Measurements from ENCODE around the gene SMAD5. TPM values are rescaled to one million over a fixed set of nuclear protein-coding genes. Genes with fewer than 3 reads are reported as not detected.

Gene SMAD5
- total RNA-seq, 1 donor from 2014 or later: 102 TPM

GRCh38 chr5:136162008-136162407 lies 29.4 kb downstream of the SMAD5 start:
- peaks cover 2% of the 10 kb centered on the region for H3K9me3 Mint-ChIP-seq
- no peaks in the 10 kb centered on the region for H3K27me3 Mint-ChIP-seq (ENCODE audit: insufficient read depth, low read depth)
- Histone ChIP-seq H3K36me3 (peaks cover 33% of the 10 kb centered on the region), H3K27me3 (no peaks in the 10 kb centered on the region), H3K4me3 (no peak overlapping the region), H3K9ac (no peak overlapping the region), H3F3A (ENCODE audit: low read depth) (no peaks in the 10 kb centered on the region), H2AFZ (replicated peaks) (no peak overlapping the region), H3K4me2 (no peak overlapping the region), H4K20me1 (ENCODE audit: low read depth) (peaks cover 41% of the 10 kb centered on the region), H3K9me3 (ENCODE audit: low read depth) (no peaks in the 10 kb centered on the region), H3K79me2 (ENCODE audit: low read depth) (peaks cover 69% of the 10 kb centered on the region), H3K27ac (no peak overlapping the region), H3K4me1 (no peaks in the 10 kb centered on the region)
- DNase-seq (ENCODE audit: low spot score): no peak
- no peak overlapping the region for H3K27ac Mint-ChIP-seq
- TF ChIP-seq, protein P1, sequence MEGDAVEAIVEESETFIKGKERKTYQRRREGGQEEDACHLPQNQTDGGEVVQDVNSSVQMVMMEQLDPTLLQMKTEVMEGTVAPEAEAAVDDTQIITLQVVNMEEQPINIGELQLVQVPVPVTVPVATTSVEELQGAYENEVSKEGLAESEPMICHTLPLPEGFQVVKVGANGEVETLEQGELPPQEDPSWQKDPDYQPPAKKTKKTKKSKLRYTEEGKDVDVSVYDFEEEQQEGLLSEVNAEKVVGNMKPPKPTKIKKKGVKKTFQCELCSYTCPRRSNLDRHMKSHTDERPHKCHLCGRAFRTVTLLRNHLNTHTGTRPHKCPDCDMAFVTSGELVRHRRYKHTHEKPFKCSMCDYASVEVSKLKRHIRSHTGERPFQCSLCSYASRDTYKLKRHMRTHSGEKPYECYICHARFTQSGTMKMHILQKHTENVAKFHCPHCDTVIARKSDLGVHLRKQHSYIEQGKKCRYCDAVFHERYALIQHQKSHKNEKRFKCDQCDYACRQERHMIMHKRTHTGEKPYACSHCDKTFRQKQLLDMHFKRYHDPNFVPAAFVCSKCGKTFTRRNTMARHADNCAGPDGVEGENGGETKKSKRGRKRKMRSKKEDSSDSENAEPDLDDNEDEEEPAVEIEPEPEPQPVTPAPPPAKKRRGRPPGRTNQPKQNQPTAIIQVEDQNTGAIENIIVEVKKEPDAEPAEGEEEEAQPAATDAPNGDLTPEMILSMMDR (IDR thresholded peaks at IDR 0.05): no peak
- TF ChIP-seq EZH2phosphoT487 (IDR thresholded peaks at IDR 0.05): no peak
- TF ChIP-seq EZH2 (IDR thresholded peaks at IDR 0.05): no peak
- peaks cover 17% of the 10 kb centered on the region for H3K36me3 Mint-ChIP-seq
- H3K4me3 Mint-ChIP-seq: no peak overlapping the region
- H3K4me1 Mint-ChIP-seq: peaks cover 2% of the 10 kb centered on the region

DNA sequence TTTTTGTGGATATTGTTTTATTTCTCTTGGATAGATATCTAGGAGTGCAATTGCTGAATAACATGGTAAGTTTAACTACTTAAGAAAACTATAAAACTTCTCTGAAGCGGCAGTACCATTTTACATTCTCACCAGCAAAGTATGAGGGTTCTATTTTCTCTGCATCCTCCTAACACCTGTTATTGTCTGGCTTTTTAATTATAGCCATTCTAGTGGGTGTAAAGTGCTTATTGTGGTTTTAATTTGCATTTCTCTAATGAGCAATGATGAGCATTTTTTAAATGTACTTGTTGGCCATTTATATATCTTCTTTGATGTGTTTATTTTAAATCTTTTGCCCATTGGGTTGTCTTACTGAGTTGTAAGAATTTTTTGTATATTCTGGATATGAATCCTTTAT lies 31.6 kb downstream of the SMAD5 start:
- H3K9ac ChIP-seq: no peak overlapping the region
- H3K27ac Mint-ChIP-seq: no peak overlapping the region
- no peak overlapping the region for H3K4me3 ChIP-seq
- H3K4me1 ChIP-seq: no peaks in the 10 kb centered on the region
- peaks cover 20% of the 10 kb centered on the region for H3K36me3 ChIP-seq
- no peaks in the 10 kb centered on the region for H3K27me3 ChIP-seq
- no peaks in the 10 kb centered on the region for H3F3A ChIP-seq (ENCODE audit: low read depth)
- H3K36me3 Mint-ChIP-seq: peaks cover 21% of the 10 kb centered on the region
- H3K4me1 Mint-ChIP-seq: peaks cover 2% of the 10 kb centered on the region
- no peak for DNase-seq (ENCODE audit: low spot score)
- H3K9me3 ChIP-seq (ENCODE audit: low read depth): no peaks in the 10 kb centered on the region
- no peak overlapping the region for H3K4me3 Mint-ChIP-seq
- peaks cover 66% of the 10 kb centered on the region for H3K79me2 ChIP-seq (ENCODE audit: low read depth)
- no peak overlapping the region for H3K27ac ChIP-seq
- no peaks in the 10 kb centered on the region for H3K9me3 Mint-ChIP-seq
- H3K4me2 ChIP-seq: no peak overlapping the region
- TF ChIP-seq EZH2phosphoT487 (IDR thresholded peaks at IDR 0.05) (no peak), EZH2 (IDR thresholded peaks at IDR 0.05) (no peak)
- TF ChIP-seq, protein P1 (IDR thresholded peaks at IDR 0.05): no peak
- peaks cover 49% of the 10 kb centered on the region for H4K20me1 ChIP-seq (ENCODE audit: low read depth)
- no peaks in the 10 kb centered on the region for H3K27me3 Mint-ChIP-seq (ENCODE audit: insufficient read depth, low read depth)
- no peak overlapping the region for H2AFZ ChIP-seq (replicated peaks)

GRCh38 chr5:136166909-136167308 lies 34.3 kb downstream of the SMAD5 start:
- Histone ChIP-seq H3K79me2 (ENCODE audit: low read depth) (peaks cover 63% of the 10 kb centered on the region), H3K9me3 (ENCODE audit: low read depth) (no peaks in the 10 kb centered on the region), H4K20me1 (ENCODE audit: low read depth) (peaks cover 52% of the 10 kb centered on the region), H3K4me2 (no peak overlapping the region), H3F3A (ENCODE audit: low read depth) (no peaks in the 10 kb centered on the region), H3K27ac (no peak overlapping the region), H3K4me1 (no peaks in the 10 kb centered on the region), H3K27me3 (no peaks in the 10 kb centered on the region), H2AFZ (replicated peaks) (no peak overlapping the region), H3K9ac (no peak overlapping the region), H3K4me3 (no peak overlapping the region), H3K36me3 (peaks cover 20% of the 10 kb centered on the region)
- H3K27ac Mint-ChIP-seq: no peak overlapping the region
- H3K27me3 Mint-ChIP-seq (ENCODE audit: insufficient read depth, low read depth): no peaks in the 10 kb centered on the region
- H3K36me3 Mint-ChIP-seq: peaks cover 36% of the 10 kb centered on the region
- peaks cover 2% of the 10 kb centered on the region for H3K4me1 Mint-ChIP-seq
- H3K9me3 Mint-ChIP-seq: no peaks in the 10 kb centered on the region
- no peak overlapping the region for H3K4me3 Mint-ChIP-seq
- TF ChIP-seq, protein P1 (IDR thresholded peaks at IDR 0.05): no peak
- TF ChIP-seq EZH2 (IDR thresholded peaks at IDR 0.05) (no peak), EZH2phosphoT487 (IDR thresholded peaks at IDR 0.05) (no peak)
- DNase-seq (ENCODE audit: low spot score): no peak

Measured in neural progenitor cell (in vitro differentiated cells).